NCI-H2227 (cell line): ENCODE results near the gene CDKN2A.
A peak's percentile ranks its signal among the peaks of the same experiment; 100 is the strongest.

Experiments used
- DNase-seq: peaks from one replicate; lab custom pipeline; 2025; ENCODE audit not compliant: unreplicated experiment; lab: John Stamatoyannopoulos, UW

The CDKN2A gene

DNA sequence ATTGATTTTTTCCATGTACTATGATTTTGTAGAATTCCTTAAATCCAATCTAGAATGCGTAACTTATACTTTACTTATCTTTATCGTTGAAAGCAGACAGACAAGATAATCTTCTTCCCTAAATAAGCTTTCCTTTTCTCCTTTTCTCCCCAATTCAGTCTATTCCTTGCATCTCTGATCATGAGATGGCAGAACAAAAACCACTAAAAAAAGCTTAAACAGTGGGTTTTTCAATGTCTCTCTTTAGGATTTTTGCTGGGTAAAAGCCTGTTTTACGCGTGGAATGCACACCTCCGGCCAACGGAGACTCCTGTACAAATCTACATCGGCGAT is 14.2 kb upstream of the CDKN2A start:
- DNase-seq, result no peak

DNA sequence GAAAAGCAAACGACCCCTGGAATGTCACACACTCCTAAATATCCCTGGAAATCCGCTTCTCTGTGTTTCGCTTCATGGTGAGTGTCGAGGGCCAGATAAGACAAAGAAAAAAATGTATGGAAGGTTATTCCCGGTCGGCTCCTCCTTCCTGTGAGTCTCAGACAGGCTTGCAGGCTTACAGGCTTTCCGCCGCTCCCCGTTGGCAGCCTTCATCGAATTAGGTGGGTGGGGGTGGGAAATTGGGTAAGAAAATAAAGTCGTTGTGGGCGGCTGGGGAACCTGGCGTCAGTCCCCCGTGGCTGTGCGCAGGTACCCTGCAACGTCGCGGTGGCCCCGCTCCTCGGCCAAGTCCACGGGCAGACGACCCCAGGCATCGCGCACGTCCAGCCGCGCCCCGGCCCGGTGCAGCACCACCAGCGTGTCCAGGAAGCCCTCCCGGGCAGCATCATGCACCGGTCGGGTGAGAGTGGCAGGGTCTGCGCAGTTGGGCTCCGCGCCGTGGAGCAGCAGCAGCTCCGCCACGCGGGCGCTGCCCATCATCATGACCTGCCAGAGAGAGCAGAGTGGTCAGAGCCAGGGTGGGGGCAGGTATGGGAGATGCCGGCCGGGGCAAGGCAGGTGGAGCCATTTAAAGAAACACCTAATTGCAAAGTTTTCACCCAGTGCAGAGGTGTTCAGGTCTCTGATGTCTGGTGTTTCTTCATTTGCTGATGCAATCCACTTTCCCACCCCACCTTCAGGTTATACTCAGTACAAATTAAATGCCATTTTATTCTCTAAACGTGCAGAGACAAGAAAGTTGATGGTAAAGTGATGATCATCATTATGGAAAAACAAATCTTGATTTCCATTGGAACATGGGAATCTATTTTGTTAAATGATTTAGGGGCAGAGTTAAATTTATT is 11.8 kb upstream of the CDKN2A start:
- DNase-seq, result no peak

DNA sequence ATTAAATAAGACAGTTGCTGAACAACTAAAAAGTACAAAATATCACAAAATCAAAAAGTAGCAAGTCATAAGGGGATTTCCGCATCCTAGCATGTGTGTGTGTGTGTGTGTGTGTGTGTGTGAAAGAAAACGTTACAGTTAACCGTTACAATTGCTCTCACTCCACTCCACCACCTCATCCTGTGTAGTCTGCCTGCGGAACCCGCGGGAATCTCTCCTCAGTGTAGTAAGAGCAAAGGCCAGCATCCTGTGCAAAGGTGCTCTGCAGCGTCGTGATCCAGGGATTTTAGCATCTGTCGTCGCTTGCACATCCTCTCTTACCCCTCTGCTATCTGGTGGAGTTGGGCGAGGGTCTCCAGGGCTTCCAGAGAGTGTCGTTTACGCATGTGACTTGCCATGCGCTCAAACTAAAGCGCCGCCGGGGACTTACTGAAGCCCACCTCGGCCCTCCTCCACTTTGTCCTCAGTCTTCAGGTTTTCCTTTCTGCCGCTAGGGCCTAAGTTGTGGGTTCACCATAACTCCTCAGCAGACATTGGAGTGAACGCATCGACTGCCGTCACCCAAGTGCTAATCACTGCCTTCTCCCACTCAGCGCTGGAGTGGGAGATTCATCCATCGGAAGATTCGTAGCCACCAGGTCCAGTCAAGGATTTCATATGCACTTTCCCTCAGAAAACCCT is 11.0 kb upstream of the CDKN2A start:
- DNase-seq, result no peak

DNA sequence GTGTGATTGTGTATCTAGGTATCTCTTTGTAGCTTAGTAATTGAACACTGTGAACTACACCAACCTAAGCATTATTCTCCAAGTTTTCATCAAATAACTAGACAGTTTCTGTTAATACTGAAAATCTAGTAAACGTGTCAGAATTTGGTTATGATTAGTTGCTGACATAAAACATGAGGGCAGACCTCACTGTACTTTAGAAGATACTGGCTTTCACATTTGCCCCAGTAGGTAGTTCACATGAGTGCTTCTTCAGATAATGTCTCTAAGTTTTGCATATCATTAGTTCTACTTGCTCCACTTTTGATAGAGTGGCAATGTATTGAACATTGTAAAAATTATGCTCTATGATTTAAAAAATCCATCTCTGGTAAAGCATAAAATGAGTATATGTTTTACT is 7.8 kb upstream of the CDKN2A start:
- DNase-seq, result no peak

DNA sequence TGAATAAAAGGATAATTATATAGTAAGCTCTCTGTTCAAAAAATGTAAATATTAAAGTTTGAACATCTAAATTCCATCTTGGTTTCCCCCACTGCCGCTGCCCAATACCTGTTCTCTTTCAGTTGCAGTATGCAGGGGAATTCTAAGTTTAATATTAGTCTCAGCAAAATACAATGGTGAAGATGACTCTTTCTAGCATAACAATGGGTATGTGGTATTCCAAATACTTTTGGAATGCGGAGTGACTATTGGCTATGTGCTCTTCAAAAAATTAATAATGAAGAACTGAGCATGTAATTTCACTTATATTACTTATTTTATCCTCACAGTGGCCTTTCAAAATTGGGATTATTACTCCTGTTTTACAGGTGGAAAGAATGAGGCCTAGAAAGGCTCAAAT is 3.8 kb upstream of the CDKN2A start:
- DNase-seq, result no peak

DNA sequence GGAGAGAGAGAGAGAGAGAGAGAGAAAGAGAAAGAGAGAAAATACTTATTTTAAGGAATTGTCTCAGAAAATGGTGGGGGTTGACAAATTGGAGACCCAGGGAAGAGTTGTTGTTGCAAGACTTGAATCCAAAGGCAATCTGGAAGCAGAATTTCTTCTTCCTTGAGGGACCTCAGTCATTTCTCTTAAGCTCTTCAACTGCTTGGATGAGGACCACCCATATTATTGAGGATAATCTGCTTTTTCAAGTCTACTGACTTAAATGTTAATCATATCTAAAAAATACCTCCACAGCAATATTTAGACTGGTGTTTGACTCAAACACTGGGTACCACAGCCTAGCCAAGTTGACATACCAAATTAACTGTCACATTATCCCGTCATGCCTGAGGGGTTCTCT is 3.3 kb upstream of the CDKN2A start:
- no peak for DNase-seq

DNA sequence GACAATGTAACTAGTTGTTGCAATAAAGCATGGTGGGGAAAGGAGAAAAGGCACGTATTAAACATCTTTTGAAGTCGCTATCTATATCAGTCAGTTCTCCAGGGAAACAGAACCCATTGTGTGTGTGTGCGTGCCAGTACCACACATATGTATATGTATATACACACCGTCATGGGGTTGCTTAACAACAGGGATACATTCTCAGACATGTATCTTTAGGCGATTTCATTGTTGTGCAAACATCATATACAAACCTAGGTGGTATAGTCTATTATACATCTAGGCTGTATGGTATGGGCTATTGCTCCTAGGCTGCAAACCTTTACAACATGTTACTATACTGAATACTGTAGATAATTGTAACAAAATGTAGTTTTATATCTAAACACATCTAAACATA is 2.7 kb upstream of the CDKN2A start:
- no peak for DNase-seq

DNA sequence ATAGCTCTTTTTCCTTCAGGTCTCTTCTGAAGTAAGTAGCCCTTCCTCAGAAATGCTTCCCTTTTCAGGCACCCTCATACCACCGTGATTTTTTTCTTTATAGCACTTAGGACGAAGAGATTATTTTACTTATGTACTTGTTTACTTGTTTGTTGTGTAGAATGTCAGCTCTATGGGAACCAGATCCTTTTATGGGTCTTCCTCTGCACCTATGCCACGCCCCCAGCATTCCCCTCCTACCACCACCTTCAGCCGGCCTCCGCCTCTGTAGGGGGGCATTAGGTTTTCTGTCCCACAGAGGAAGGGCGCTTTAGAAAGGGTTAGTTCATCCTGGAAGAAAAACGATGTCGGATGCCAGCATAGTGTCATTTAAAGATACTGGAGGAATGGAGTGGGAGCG is 2.2 kb upstream of the CDKN2A start:
- peak; percentile 72 for DNase-seq

DNA sequence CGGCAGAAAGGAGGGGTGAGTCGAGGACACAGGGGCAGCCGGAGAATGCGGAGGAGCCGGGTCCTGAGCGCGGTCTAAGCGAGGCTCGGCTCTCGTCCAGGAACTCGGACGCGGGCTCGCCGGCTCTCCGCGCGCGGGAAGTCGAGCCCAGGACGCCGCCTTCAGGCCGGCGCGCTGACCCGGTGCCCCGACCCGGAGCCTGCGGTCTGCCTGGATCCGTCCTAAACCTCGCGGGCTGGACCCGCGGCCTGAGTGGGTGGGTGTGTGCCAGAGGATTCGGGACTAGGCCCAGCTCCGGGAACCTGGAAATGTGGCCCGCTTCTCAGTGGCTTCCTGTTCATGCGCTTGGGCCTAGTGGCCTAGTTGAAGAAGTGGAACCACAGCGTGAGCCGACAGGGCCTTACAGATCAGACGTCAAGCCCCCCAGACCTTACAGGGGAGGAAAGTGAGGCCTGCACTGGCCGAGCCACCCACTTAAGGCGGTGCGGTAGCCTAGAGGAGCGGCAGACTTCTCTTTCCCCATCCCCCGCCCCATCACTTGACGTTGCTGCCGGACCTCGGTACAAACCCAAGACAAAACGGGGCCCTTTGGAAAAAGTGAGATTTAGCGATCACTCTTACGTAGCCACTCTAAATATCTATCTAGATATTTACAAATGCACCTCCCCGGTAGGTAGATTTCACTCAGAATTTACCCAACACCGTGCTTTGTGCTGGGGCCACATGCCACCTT is 1.6 kb upstream of the CDKN2A start:
- peak; percentile 53 for DNase-seq

DNA sequence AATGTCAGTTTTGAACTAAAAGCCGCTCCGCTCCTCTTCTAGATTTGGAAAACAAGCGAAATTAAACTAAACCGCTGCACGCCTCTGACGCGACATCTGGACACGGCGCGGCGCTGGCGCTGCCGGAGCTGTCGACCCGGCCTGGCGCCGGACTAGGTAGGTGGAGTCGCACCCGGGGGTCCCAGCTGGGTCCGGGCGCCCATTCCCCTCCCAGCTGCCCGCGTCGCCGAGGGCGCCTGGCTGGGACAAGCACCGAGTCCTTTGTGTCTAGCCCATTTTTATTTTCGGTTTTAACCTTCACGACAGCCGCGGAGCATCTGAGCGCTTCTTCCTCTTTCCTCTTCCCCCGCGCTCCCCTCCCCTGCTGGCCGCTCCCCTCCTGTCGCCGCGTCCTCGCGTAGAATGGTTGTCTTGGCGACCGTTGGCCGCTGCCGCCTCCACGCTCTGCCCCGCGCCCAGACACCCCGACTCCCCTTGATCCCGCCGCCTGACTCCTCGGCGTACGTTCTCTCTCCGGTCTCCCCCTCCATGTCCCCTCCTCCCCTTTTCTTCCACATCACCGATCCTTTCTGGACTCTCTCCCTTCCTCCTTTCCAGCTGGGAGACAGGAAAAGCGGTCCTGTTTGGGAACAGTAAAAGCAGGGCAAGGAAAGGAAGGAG is 944 bp upstream of the CDKN2A start:
- peak; percentile 85 for DNase-seq

DNA sequence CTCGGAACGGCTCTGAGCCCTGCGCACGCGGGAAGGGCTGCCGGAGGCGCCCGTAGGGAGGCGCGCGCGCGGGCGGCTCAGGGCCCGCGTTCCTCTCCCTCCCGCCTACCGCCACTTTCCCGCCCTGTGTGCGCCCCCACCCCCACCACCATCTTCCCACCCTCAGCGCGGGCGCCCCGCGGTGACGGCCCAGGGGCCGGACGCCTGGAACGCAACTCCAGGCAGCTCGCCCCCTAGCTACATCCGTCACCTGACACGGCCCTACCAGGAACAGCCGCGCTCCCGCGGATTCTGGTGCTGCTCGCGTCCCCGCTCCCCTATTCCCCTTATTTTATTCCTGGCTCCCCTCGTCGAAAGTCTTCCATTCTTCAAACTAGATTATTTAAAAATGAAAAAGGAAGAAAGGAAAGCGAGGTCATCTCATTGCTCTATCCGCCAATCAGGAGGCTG is 389 bp upstream of the CDKN2A start, which contains the start of gene CDKN2B-AS1:
TSS of gene CDKN2B-AS1 (plus strand) at position 236 of the 450 bp plus-strand sequence.
- peak; percentile 86 for DNase-seq

DNA sequence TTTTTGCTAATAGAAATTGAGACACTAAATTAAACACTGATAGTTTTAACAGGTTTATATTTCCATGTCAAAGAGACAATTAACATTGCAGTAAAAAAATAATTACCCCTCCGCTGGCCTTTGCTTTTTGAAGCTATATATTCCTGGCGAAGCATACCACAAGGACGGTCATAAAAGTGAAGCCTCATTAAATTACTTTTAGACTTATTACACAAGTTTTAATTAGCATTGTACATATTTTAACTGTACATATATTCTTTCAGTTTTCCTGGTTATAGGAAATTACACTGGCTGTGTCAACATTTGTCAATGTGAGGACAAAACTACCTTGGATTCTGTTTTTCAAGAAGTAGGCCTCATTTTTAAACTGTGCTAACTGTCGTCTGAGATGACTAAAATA is 1.2 kb downstream of the CDKN2A start:
- DNase-seq, result no peak

DNA sequence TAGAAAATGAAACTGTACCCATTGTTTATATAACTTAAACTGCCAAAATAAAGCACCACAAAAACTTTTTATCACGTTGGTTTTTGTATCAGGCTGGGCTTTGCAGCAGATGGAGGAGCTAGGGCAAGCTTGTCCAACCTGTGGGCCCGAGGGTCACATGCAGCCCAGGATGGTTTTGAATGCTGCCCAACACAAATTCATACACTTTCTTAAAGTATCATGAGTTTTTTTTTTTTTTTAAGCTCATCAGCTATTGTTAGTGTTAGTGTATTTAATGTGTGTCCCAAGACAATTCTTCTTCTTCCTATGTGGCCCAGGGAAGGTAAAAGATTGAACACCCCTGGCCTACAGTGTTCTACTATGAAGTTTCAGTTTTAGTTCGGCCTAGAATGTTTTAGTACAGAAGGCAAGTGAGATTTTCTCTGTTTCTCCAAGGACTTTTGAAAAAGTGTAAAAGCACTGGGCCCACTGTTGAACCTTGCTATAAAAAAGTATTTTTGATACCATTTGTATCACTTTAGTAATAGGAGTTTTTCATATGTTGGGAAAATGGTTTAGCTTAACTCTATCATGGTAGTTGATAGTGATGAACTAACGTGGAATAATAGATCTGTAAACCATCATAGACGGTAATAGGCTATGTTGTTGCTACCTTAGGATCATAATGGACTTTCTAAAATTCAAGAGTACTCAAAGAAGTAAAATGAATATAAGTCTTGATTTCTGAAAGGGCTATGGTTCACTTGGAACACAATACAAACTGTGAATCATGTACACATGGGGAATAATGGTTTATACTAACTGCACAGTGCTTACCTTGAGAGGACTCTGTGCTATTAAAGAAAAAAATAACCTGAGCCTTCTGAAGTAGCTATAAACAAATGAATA is 2.9 kb downstream of the CDKN2A start:
- DNase-seq, result no peak

DNA sequence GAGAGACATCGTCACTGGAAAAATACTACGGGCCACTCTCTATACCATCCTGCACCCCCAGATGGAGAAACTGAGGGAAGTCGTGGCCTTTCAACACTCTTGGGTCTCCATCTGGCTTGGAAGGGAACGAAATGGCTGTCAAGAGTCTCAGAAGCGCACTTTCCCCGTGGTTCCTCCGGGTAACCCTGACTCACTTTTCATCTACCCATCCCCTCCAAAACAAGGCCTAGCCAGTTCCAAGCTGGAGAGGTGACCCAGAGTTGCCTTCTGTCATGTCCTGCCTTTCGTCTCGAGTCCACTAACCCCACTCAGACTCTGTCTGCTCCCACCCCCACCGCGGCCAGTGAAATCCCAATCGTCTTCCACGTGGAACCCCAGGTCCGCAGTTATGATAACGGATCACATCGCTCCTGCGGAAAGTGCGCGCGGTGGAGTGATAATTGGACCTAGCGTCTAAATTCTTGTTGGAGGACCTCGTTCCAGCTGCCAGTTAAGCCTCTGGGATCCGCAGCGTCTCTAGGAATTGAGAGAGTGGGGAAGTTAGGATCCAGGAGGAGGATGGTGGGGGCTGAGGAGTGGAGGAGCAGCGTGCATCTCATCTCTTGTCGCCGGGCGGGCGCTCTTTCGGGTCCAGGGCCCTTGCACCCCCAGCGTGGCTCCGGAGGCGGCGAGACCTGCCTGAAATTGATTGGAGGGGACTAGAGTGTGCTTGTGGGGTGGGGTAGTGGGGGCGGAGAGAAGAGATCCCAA is 4.6 kb downstream of the CDKN2A start:
- no peak for DNase-seq

DNA sequence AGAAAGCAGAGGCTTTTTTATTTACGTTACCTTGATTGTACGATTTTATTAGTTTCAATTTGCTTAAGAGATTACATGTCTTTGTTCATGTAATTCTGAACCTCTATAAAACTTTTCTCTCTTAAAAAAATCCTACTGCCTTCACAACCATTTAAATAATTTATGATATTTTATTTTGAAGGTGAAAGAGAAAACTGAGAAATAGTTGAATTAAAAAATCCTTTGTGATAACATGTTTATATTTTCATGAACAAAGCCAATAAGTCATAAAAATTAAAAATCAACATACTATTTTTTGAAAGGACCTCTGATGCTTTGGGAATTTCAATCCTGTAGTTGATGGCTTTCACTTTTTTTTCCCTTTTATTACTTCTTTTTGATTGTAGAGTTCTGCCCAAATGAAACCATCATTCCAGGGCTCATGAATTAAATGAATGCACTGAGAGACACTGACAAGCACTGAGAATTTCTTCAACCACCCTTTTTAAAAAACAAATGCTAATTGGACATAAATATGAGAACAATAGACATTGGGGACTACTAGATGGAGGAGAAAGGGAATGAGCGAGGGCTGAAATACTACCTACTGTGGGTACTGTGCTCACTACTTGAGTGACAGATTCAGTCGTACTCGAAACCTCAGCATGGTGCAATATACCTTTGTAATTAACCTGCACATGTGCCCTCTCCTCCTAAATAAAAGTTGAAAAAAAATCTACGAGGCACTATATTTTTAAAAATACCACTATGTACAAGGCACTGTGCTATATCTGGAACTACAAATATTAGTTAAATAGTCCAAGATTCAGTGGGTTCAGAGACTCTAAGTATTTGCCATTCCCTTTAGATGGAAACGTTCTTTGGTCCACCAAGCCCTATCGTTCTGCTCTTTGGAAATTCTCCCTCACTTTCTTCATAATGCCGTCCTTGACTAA is 5.9 kb downstream of the CDKN2A start:
- no peak for DNase-seq

DNA sequence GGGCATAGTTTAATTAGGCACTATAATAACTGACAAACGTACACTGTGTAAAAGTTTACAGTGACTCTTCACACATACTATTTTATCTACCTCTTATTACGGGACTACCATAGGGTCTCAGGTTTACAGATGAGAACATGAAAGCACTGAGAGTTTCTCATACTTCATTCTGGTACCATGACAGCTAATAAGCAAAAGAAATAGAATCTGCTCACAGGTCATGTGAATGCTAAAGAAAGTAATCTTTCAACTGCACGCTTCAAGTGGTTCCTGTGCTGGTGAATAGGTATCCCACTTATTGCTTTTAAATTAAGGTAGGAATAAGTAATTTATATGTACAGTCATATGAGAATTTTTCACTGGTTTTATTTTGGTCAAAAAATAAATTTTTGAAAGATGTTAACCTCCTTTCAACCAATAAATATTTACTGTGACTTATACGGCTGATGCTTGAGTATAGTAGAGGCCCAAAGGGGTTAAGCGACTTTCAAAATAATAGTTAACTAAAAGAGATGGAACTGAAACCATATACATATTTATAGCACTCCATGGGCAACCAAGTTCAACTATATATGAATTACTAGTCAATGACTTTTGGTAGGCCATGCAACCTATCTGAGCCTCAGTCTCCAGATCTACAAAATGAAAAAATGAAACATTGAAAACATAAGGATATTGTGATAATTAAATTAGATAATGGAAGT is 8.1 kb downstream of the CDKN2A start:
- DNase-seq, result no peak

DNA sequence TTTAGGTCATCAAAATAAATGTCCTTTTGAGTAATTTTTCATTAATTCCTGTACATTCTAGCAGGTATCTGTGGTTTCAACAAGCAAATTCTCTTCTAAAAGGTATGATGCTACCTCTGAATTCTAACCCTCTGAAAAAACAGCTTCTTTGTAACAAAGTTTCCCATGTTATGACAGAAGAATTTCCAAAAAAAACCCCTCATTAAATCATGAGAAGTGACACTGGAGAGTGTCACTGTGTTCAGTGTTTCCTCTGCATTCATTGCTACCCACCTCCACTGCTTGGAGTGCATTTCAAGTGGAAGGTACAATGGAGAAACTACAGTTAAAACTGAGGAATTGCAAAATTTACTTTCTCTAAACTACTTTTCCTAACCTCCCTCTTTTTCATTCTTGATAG is 10.1 kb downstream of the CDKN2A start:
- no peak for DNase-seq

DNA sequence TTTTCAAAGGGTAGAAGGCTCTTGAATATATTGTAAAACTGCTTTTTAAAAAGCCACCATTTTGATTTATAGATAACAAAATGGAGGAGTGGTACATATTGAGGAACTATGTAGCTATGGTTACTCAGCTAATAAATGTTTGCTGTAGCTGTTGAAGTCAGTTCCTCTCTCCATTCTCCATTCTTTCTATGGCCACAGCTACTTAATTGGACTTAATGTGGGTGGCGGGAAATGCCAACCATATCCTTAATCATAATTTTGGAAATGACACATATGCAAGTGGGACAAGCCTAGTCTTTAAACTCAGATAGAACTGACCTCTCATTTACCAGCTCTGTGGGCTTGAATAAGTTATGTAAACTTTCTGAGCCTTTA is 10.6 kb downstream of the CDKN2A start:
- DNase-seq, result no peak
